CD14-positive monocyte (primary cell): Measurements from ENCODE around the gene UGT1A8. TPM values are rescaled to one million over a fixed set of nuclear protein-coding genes. Genes with fewer than 3 reads are reported as not detected.
"Not testable (repeated sequence)": the region's sequence is repeated elsewhere in the genome, so short reads cannot be mapped to it uniquely, and the experiment has no call there.

Experiments
- DNase-seq, 3 donors: peaks; one replicate each; pipeline ENCODE4 v3.0.0-alpha.2; 2011 to 2022
- H2AFZ ChIP-seq: 2 replicates; pipeline ENCODE4 v1.6.0; 2012; ENCODE audit warnings: mild to moderate bottlenecking, low read depth, low read length, inconsistent platforms; ENCODE audit not compliant: insufficient read depth, poor library complexity, severe bottlenecking
- H3K27ac ChIP-seq, 2 donors: 1 replicate in 1 of 2; 2 replicates in 1 of 2; pipeline ENCODE4 v1.5.1; 2012 to 2013; ENCODE audit warnings: low read length in 2 of 2, control low read depth in 1 of 2, inconsistent platforms in 1 of 2, low read depth in 1 of 2, mild to moderate bottlenecking in 1 of 2
- H3K27me3 ChIP-seq, 2 donors: one replicate each; pipeline versions ENCODE4 v1.6.0 to v1.6.1; 2011 to 2013; ENCODE audit warnings: low read length in 2 of 2; ENCODE audit not compliant: control insufficient read depth in 2 of 2, insufficient read depth in 2 of 2
- H3K36me3 ChIP-seq, 2 donors: replicated peaks in 1 of 2; 1 replicate in 1 of 2; 2 replicates in 1 of 2; pipeline versions ENCODE4 v1.5.1 to v1.6.1; 2012 to 2013; ENCODE audit warnings: low read length in 2 of 2, control low read depth in 1 of 2, inconsistent platforms in 1 of 2, mild to moderate bottlenecking in 1 of 2; ENCODE audit not compliant: insufficient read depth in 2 of 2, control insufficient read depth in 1 of 2
- H3K4me1 ChIP-seq, 2 donors: 1 replicate in 1 of 2; 2 replicates in 1 of 2; pipeline versions ENCODE4 v1.5.1 to v1.6.1; 2012 to 2013; ENCODE audit warnings: low read length in 2 of 2, control low read depth in 1 of 2, inconsistent platforms in 1 of 2, mild to moderate bottlenecking in 1 of 2, moderate library complexity in 1 of 2; ENCODE audit not compliant: insufficient read depth in 2 of 2, control insufficient read depth in 1 of 2
- H3K4me2 ChIP-seq: replicated peaks from 2 replicates; pipeline ENCODE3; 2012; ENCODE audit warnings: low read length, moderate library complexity, mild to moderate bottlenecking; ENCODE audit not compliant: poor library complexity, severe bottlenecking; ENCODE audit errors: extremely low read depth
- H3K4me3 ChIP-seq, 3 experiments: fragments of 200-600 bp in 1 of 3; sonication (generic) in 1 of 3; replicated peaks in 1 of 3; 1 replicate in 2 of 3; 2 replicates in 1 of 3; pipeline ENCODE4 v1.5.1; 2011 to 2013; ENCODE audit warnings: low read length in 3 of 3, mild to moderate bottlenecking in 3 of 3, control low read depth in 2 of 3, low read depth in 2 of 3, inconsistent platforms in 1 of 3, moderate library complexity in 1 of 3
- H3K79me2 ChIP-seq: 2 replicates; pipeline ENCODE4 v1.6.0; 2012; ENCODE audit warnings: mild to moderate bottlenecking, control low read depth, inconsistent platforms, low read length, moderate library complexity; ENCODE audit not compliant: insufficient read depth
- H3K9ac ChIP-seq: 2 replicates; pipeline ENCODE4 v1.6.0; 2017; ENCODE audit warnings: low read length, mild to moderate bottlenecking; ENCODE audit not compliant: insufficient read depth, poor library complexity, severe bottlenecking
- H3K9me3 ChIP-seq, 2 donors: replicated peaks in 1 of 2; 1 replicate in 1 of 2; 2 replicates in 1 of 2; pipeline versions ENCODE4 v1.5.1 to v1.6.1; 2012 to 2013; ENCODE audit warnings: low read length in 2 of 2, control low read depth in 1 of 2; ENCODE audit not compliant: control insufficient read depth in 1 of 2, insufficient read depth in 1 of 2
- H4K20me1 ChIP-seq: 2 replicates; pipeline ENCODE4 v1.6.0; 2012; ENCODE audit warnings: mild to moderate bottlenecking, low read length, control low read depth, moderate library complexity; ENCODE audit not compliant: insufficient read depth
- H3K27ac Mint-ChIP-seq, 7 donors: one replicate each; pipeline ENCODE4 v1.8.0; 2020; ENCODE audit warnings: mild to moderate bottlenecking in 7 of 7, mixed read lengths in 7 of 7, moderate library complexity in 6 of 7, inconsistent platforms in 2 of 7
- H3K27me3 Mint-ChIP-seq, 3 donors: one replicate each; pipeline ENCODE4 v1.8.0; 2021 to 2022; ENCODE audit warnings: low read depth in 3 of 3, mild to moderate bottlenecking in 3 of 3, mixed read lengths in 3 of 3, moderate library complexity in 3 of 3, inconsistent platforms in 1 of 3
- H3K36me3 Mint-ChIP-seq, 2 donors: one replicate each; pipeline ENCODE4 v1.8.0; 2020; ENCODE audit warnings: mixed read lengths in 2 of 2, inconsistent platforms in 1 of 2, mild to moderate bottlenecking in 1 of 2
- H3K4me1 Mint-ChIP-seq: one replicate; pipeline ENCODE4 v1.8.0; 2020; ENCODE audit warnings: mild to moderate bottlenecking, mixed read lengths
- H3K4me3 Mint-ChIP-seq, 2 donors: one replicate each; pipeline ENCODE4 v1.8.0; 2020; ENCODE audit warnings: mild to moderate bottlenecking in 2 of 2, mixed read lengths in 2 of 2, moderate library complexity in 1 of 2
- H3K9me3 Mint-ChIP-seq, 7 donors: one replicate each; pipeline ENCODE4 v1.8.0; 2020 to 2022; ENCODE audit warnings: mixed read lengths in 7 of 7, mild to moderate bottlenecking in 6 of 7, moderate library complexity in 6 of 7, inconsistent platforms in 2 of 7
- CTCF ChIP-seq: fragments of 200-600 bp; IDR thresholded peaks from one replicate; pipeline ENCODE4 v1.8.0; 2022; ENCODE audit warnings: antibody characterized with exemption, mild to moderate bottlenecking
- WGBS: methylation state at CpG from one replicate; pipeline ENCODE4 v1.1.5; 2013; ENCODE audit warnings: missing lambda C conversion rate; ENCODE audit not compliant: insufficient coverage; 5-methylcytosine and 5-hydroxymethylcytosine counted together
- intact Hi-C, 2 donors: fragments of 100-400 bp; cut with micrococcal nuclease; formaldehyde crosslinking; loops; one replicate each; pipeline versions ENCODE4 v1.15.0 to v1.15.1; 2023
- polyA plus RNA-seq, 3 donors: library from polyadenylated mRNA; depleted of rRNA in 1 of 3; unstranded in 2 of 3; stranded (reverse) in 1 of 3; fragments of 300-500 nt in 2 of 3; fragments of >200 nt in 1 of 3; fragmentation: Illumina TruSeq in 2 of 3; gene quantifications; 1 replicate in 2 of 3; 2 replicates in 1 of 3; pipeline ENCODE4 v1.2.3, GENCODE V29; 2012 to 2021

Gene UGT1A8
- polyA plus RNA-seq, 3 donors = not detected

- Histone ChIP-seq H3K27ac (no peak overlapping the region), H2AFZ (no peak overlapping the region), H4K20me1 (no peaks in the 10 kb centered on the region), H3K9me3 (peaks cover 0 to 24% of the 10 kb centered on the region in 2 donors), H3K4me2 (no peak overlapping the region), H3K79me2 (no peaks in the 10 kb centered on the region), H3K36me3 (no peaks in the 10 kb centered on the region), H3K9ac (no peak overlapping the region), H3K4me3 (no peak overlapping the region), H3K27me3 (no peaks in the 10 kb centered on the region), H3K4me1 (no peaks in the 10 kb centered on the region)
- Mint-ChIP-seq H3K36me3 (no peaks in the 10 kb centered on the region), H3K27ac (no peak overlapping the region), H3K4me3 (no peak overlapping the region), H3K4me1 (no peaks in the 10 kb centered on the region), H3K9me3 (peaks cover 13 to 36% (median 24%) of the 10 kb centered on the region in 7 donors), H3K27me3 (peaks cover 0 to 5% (median 5%) of the 10 kb centered on the region in 3 donors)
- no peak for TF ChIP-seq CTCF
- intact Hi-C loops = no loop called here
- DNase-seq = no peak
- 88% methylated on average over 1 of the region's 1 CpG for WGBS
Observed at GRCh38 chr2:233643128-233643527, 25.7 kb downstream of the UGT1A8 start.

- H3K4me2 ChIP-seq, H3K27me3 Mint-ChIP-seq, H3K27ac Mint-ChIP-seq, H3K27me3 ChIP-seq, H3K79me2 ChIP-seq, H3K9ac ChIP-seq, H3K36me3 Mint-ChIP-seq, H3K4me3 Mint-ChIP-seq, H3K4me1 Mint-ChIP-seq, H3K36me3 ChIP-seq, H4K20me1 ChIP-seq, H3K4me1 ChIP-seq, H2AFZ ChIP-seq, DNase-seq, H3K4me3 ChIP-seq, intact Hi-C loops, H3K27ac ChIP-seq: not testable (repeated sequence)
- no CpG with 5 or more reads among the region's 3 CpGs for WGBS
- peaks cover 12 to 38% (median 25%) of the 10 kb centered on the region in 7 donors for H3K9me3 Mint-ChIP-seq
- H3K9me3 ChIP-seq = peaks cover 0 to 24% of the 10 kb centered on the region in 2 donors
Observed at GRCh38 chr2:233646033-233646432, 28.6 kb downstream of the UGT1A8 start.
